Esophagus squamous epithelium (tissue), 5 donors: ENCODE results near the gene NR3C2. TPM values are rescaled to one million over a fixed set of nuclear protein-coding genes. Genes with fewer than 3 reads are reported as not detected.

Experiments
- DNase-seq: peaks from one replicate; lab custom pipeline; 2025; lab: John Stamatoyannopoulos, UW
- H3K27ac ChIP-seq, 4 donors: fragments of 200-600 bp; sonication (generic); one replicate each; pipeline ENCODE4 v1.5.1; 2016 to 2019; ENCODE audit warnings: mild to moderate bottlenecking in 1 of 4
- H3K27me3 ChIP-seq, 4 donors: fragments of 200-600 bp; sonication (generic); 1 replicate in 3 of 4; 2 replicates in 1 of 4; pipeline versions ENCODE4 v1.5.1 to v1.6.0; 2017 to 2021; ENCODE audit warnings: antibody characterized with exemption in 1 of 4
- H3K36me3 ChIP-seq, 3 donors: fragments of 200-600 bp; sonication (generic); one replicate each; pipeline ENCODE4 v1.5.1; 2016 to 2019
- H3K4me1 ChIP-seq, 3 donors: fragments of 200-600 bp; sonication (generic); one replicate each; pipeline ENCODE4 v1.5.1; 2017 to 2019
- H3K4me3 ChIP-seq, 4 donors: fragments of 200-600 bp; sonication (generic); 1 replicate in 3 of 4; 2 replicates in 1 of 4; pipeline ENCODE4 v1.5.1; 2016 to 2019; ENCODE audit warnings: mild to moderate bottlenecking in 2 of 4, moderate library complexity in 1 of 4
- H3K9me3 ChIP-seq, 3 donors: fragments of 200-600 bp; sonication (generic); one replicate each; pipeline ENCODE4 v1.5.1; 2016 to 2019
- POLR2A ChIP-seq, 4 donors: fragments of 450-650 bp; IDR thresholded peaks; one replicate each; pipeline ENCODE4 v1.6.1; 2017; ENCODE audit warnings: antibody characterized with exemption in 4 of 4, mild to moderate bottlenecking in 4 of 4, moderate library complexity in 3 of 4
- WGBS, 2 donors: methylation state at CpG; one replicate each; pipeline ENCODE4 v1.1.5; 2018; 5-methylcytosine and 5-hydroxymethylcytosine counted together
- intact Hi-C: fragments of 100-400 bp; cut with DNase I; formaldehyde crosslinking; loops from one replicate; pipeline ENCODE4 v1.15.0; 2022
- total RNA-seq, 4 donors: library from RNA; depleted of rRNA; stranded (reverse); fragments of >200 nt; gene quantifications; one replicate each; pipeline ENCODE4 v1.1.0, GENCODE V29; 2016
- TF ChIP-seq, protein P1 (sequence below), 6 experiments: fragments of 450-650 bp in 4 of 6; fragments of 200-600 bp in 2 of 6; sonication (generic) in 2 of 6; IDR thresholded peaks; one replicate each; pipeline ENCODE4 v1.5.1; 2016 to 2019; ENCODE audit warnings: antibody characterized with exemption in 6 of 6, mild to moderate bottlenecking in 4 of 6, moderate library complexity in 4 of 6
- donor health status: DM: yes; HTN: yes; CAD: no.

The NR3C2 gene
- total RNA-seq, 4 donors from 2014 or later, result 1.2 to 5.3 (median 2.3) TPM

- WGBS, 2 donors, result 72 to 89% methylated on average over 4 to 5 of the region's 5 CpGs
- H3K27ac ChIP-seq, result no peak overlapping the region
Observed at GRCh38 chr4:148162519-148162918, 279.7 kb downstream of the NR3C2 start.

GRCh38 chr4:148161601-148162000 lies 280.6 kb downstream of the NR3C2 start:
- no peak overlapping the region for H3K27ac ChIP-seq
- peaks cover 0 to 40% (median 0%) of the 10 kb centered on the region in 3 donors for H3K4me1 ChIP-seq
- H3K27me3 ChIP-seq, result no peaks in the 10 kb centered on the region
- no peak for DNase-seq
- H3K36me3 ChIP-seq, result no peaks in the 10 kb centered on the region
- no peak overlapping the region for H3K4me3 ChIP-seq
- intact Hi-C loops, result no loop called here
- 89 to 93% methylated on average over 2 of the region's 2 CpGs for whole genome bisulfite sequencing, 2 donors
- H3K9me3 ChIP-seq, result no peaks in the 10 kb centered on the region
- TF ChIP-seq, protein P1, sequence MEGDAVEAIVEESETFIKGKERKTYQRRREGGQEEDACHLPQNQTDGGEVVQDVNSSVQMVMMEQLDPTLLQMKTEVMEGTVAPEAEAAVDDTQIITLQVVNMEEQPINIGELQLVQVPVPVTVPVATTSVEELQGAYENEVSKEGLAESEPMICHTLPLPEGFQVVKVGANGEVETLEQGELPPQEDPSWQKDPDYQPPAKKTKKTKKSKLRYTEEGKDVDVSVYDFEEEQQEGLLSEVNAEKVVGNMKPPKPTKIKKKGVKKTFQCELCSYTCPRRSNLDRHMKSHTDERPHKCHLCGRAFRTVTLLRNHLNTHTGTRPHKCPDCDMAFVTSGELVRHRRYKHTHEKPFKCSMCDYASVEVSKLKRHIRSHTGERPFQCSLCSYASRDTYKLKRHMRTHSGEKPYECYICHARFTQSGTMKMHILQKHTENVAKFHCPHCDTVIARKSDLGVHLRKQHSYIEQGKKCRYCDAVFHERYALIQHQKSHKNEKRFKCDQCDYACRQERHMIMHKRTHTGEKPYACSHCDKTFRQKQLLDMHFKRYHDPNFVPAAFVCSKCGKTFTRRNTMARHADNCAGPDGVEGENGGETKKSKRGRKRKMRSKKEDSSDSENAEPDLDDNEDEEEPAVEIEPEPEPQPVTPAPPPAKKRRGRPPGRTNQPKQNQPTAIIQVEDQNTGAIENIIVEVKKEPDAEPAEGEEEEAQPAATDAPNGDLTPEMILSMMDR (IDR thresholded peaks at IDR 0.05), result no peak
- TF ChIP-seq POLR2A (IDR thresholded peaks at IDR 0.05), result no peak

More at GRCh38 chr4:148162519-148162918, 279.7 kb downstream of the NR3C2 start:
- Histone ChIP-seq H3K36me3 (no peaks in the 10 kb centered on the region), H3K9me3 (no peaks in the 10 kb centered on the region), H3K27me3 (no peaks in the 10 kb centered on the region), H3K4me3 (no peak overlapping the region), H3K4me1 (peaks cover 0 to 41% (median 0%) of the 10 kb centered on the region in 3 donors)
- DNase-seq, result no peak
- TF ChIP-seq, protein P1 (IDR thresholded peaks at IDR 0.05), result no peak
- no peak for TF ChIP-seq POLR2A (IDR thresholded peaks at IDR 0.05)
- intact Hi-C loops, result no loop called here

DNA sequence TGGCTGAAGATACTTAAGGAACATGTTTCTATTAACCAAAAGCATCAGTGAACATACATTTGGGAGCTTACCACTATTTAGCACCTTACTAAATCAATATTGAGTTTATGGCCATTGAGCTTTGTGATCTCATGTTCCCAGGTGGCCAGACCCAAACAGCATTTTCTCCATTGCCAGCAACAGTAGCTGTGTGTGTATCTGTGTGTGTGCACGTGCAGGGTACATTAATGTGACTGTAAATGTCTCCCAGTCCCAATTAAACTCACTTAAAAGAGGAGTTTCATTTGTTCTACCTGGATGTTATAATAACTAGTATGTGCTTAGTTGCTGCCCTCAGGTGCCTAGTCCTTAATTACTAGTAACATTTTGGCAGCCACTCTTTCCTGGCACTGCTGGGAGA lies 282.4 kb downstream of the NR3C2 start:
- intact Hi-C loops, result no loop called here
- no peak for DNase-seq
- H3K9me3 ChIP-seq, result no peaks in the 10 kb centered on the region
- peaks cover 0 to 26% (median 0%) of the 10 kb centered on the region in 3 donors for H3K4me1 ChIP-seq
- 15 to 44% methylated on average over 1 of the region's 1 CpG for WGBS, 2 donors
- H3K27me3 ChIP-seq, result no peaks in the 10 kb centered on the region
- no peak overlapping the region for H3K4me3 ChIP-seq
- H3K36me3 ChIP-seq, result no peaks in the 10 kb centered on the region
- H3K27ac ChIP-seq, result no peak overlapping the region
- TF ChIP-seq, protein P1 (IDR thresholded peaks at IDR 0.05), result no peak
- no peak for TF ChIP-seq POLR2A (IDR thresholded peaks at IDR 0.05)

- peaks cover 0 to 12% (median 0%) of the 10 kb centered on the region in 3 donors for H3K36me3 ChIP-seq
- no peak for DNase-seq
- H3K9me3 ChIP-seq, result no peaks in the 10 kb centered on the region
- H3K27me3 ChIP-seq, result no peaks in the 10 kb centered on the region
- no peak overlapping the region for H3K4me3 ChIP-seq
- H3K27ac ChIP-seq, result no peak overlapping the region
- 93% methylated on average over 5 to 6 of the region's 6 CpGs for WGBS, 2 donors
- no peaks in the 10 kb centered on the region for H3K4me1 ChIP-seq
- intact Hi-C loops, result no loop called here
- no peak for TF ChIP-seq POLR2A (IDR thresholded peaks at IDR 0.05)
- TF ChIP-seq, protein P1 (IDR thresholded peaks at IDR 0.05), result no peak
Observed at GRCh38 chr4:148154769-148155168, 287.4 kb downstream of the NR3C2 start.

DNA sequence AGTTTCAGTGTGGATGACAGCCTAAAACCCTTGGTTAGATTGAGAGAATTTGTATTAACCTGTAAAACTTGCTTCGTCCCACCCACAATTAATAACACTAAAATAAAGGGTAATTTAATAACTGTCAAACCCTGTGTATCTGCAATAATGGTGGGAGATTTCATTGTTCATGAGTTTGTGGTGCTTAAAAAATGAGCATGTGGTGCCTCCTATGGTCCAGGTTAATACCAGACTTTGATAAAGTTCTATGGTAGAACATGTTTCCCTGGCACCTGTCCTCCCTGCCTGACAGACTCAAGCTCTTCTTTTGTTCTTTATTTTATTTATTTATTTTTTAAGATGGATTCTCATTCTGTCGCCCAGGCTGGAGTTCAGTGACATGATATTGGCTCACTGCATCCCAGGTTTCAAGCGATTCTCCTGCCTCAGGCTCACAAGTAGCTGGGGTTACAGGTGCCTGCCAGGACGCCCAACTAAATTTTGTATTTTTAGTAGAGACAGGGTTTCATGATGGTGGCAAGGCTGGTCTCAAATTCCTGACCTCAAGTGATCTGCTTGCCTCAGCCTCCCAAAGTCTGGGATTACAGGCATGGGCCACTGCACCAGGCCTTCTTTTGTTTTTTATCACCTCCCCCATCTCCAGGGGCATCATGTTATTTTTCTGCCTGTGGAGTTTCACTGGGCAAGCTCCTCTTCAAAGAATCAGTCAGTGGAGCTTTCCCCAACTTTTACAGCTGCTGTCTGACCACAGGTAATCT lies 289.2 kb downstream of the NR3C2 start:
- H3K27ac ChIP-seq, result no peak overlapping the region
- no peaks in the 10 kb centered on the region for H3K4me1 ChIP-seq
- WGBS, 2 donors, result 80 to 85% methylated on average over 2 to 4 of the region's 4 CpGs
- peaks cover 0 to 12% (median 0%) of the 10 kb centered on the region in 3 donors for H3K36me3 ChIP-seq
- intact Hi-C loops, result no loop called here
- DNase-seq, result no peak
- H3K4me3 ChIP-seq, result no peak overlapping the region
- H3K9me3 ChIP-seq, result no peaks in the 10 kb centered on the region
- no peaks in the 10 kb centered on the region for H3K27me3 ChIP-seq
- no peak for TF ChIP-seq POLR2A (IDR thresholded peaks at IDR 0.05)
- TF ChIP-seq, protein P1 (IDR thresholded peaks at IDR 0.05), result no peak
